ENCODE data around the gene DNHD1.

DNHD1 gene

GRCh38 chr11:6615882-6616585 is 119.0 kb downstream of the DNHD1 start:
- Histone ChIP-seq H3K27ac (ENCODE audit: low read depth, low read length) (no peak overlapping the region), H3F3A (ENCODE audit: control insufficient read depth, insufficient read depth) (peaks cover 5% of the 10 kb centered on the region; the same call in 1 of the 2 replicates), H3K9me2 (replicated peaks; ENCODE audit: control insufficient read depth, low read length) (no peaks in the 10 kb centered on the region), H3K27me3 (ENCODE audit: control insufficient read depth, low read length) (no peaks in the 10 kb centered on the region), H4K20me1 (ENCODE audit: control insufficient read depth, insufficient read depth, low read depth, low read length) (no peaks in the 10 kb centered on the region), H3K36me3 (ENCODE audit: control insufficient read depth, low read length) (peaks cover 8% of the 10 kb centered on the region), H3K4me3 (ENCODE audit: low read length) (no peak overlapping the region), H3K4me1 (ENCODE audit: control insufficient read depth, low read length) (peaks cover 34% of the 10 kb centered on the region), H3K79me2 (ENCODE audit: control insufficient read depth, low read length) (peaks cover 14% of the 10 kb centered on the region), H3K9me3 (ENCODE audit: control insufficient read depth, insufficient read depth, low read length) (no peaks in the 10 kb centered on the region), H3K4me2 (ENCODE audit: low read length) (no peak overlapping the region)
- TF ChIP-seq, protein P1, sequence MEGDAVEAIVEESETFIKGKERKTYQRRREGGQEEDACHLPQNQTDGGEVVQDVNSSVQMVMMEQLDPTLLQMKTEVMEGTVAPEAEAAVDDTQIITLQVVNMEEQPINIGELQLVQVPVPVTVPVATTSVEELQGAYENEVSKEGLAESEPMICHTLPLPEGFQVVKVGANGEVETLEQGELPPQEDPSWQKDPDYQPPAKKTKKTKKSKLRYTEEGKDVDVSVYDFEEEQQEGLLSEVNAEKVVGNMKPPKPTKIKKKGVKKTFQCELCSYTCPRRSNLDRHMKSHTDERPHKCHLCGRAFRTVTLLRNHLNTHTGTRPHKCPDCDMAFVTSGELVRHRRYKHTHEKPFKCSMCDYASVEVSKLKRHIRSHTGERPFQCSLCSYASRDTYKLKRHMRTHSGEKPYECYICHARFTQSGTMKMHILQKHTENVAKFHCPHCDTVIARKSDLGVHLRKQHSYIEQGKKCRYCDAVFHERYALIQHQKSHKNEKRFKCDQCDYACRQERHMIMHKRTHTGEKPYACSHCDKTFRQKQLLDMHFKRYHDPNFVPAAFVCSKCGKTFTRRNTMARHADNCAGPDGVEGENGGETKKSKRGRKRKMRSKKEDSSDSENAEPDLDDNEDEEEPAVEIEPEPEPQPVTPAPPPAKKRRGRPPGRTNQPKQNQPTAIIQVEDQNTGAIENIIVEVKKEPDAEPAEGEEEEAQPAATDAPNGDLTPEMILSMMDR (IDR thresholded peaks at IDR 0.05; ENCODE audit: low read depth, low read length, poor library complexity, severe bottlenecking) = no peak
- TF ChIP-seq EZH2phosphoT487 (IDR thresholded peaks at IDR 0.05; ENCODE audit: borderline replicate concordance, low read length) = no peak

DNA sequence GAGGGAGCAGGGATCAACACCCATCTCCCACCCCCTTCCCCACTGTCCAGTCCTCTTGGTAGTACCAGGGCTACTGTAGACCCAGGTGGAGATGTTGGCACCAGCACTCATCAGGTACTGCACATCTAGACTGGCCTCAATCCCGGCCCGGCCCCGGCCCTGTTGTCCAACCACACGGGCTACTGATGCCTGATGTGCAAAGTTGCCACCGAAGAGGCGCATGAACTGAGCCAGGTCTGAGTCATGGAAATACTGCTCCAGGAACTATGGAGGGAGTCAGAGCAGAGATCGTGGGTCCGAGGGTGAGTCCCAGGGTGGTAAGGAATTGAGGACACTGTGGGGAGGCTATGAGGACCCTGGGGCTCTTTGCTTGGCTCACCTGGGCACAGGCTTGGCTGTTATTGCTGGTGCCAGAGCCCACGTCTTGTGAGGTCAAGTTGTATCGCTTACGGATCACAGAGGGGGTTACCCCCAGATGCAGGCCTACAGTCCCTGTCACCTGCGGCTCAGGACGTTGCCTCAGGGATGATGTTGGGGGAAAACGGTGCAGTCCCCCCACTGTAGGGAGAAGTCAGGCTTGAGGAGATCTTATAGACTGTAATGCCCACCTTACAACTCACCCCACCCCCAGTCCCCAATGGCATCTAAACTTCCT is 119.6 kb downstream of the DNHD1 start:
- Histone ChIP-seq H3K27ac (ENCODE audit: low read depth, low read length) (no peak overlapping the region), H3K79me2 (ENCODE audit: control insufficient read depth, low read length) (peaks cover 7% of the 10 kb centered on the region), H3K9me3 (ENCODE audit: control insufficient read depth, insufficient read depth, low read length) (no peaks in the 10 kb centered on the region)

GRCh38 chr11:6617315-6617781 is 120.3 kb downstream of the DNHD1 start:
- H3K27ac ChIP-seq (ENCODE audit: low read depth, low read length) = no peak overlapping the region
- H3K79me2 ChIP-seq (ENCODE audit: control insufficient read depth, low read length) = peaks cover 6% of the 10 kb centered on the region
- H4K20me1 ChIP-seq (ENCODE audit: control insufficient read depth, insufficient read depth, low read depth, low read length) = no peaks in the 10 kb centered on the region
- peak overlapping the region; percentile 83; the same call in 1 of the 2 replicates for H3K4me2 ChIP-seq (ENCODE audit: low read length)
- H3K4me3 ChIP-seq (ENCODE audit: low read length) = no peak overlapping the region
- no peaks in the 10 kb centered on the region for H3K9me3 ChIP-seq (ENCODE audit: control insufficient read depth, insufficient read depth, low read length)
- TF ChIP-seq EZH2phosphoT487 (IDR thresholded peaks at IDR 0.05; ENCODE audit: borderline replicate concordance, low read length) = no peak
- TF ChIP-seq, protein P1 (IDR thresholded peaks at IDR 0.05; ENCODE audit: low read depth, low read length, poor library complexity, severe bottlenecking) = no peak
- H3K4me1 ChIP-seq (ENCODE audit: control insufficient read depth, low read length) = peaks cover 29% of the 10 kb centered on the region
- peaks cover 5% of the 10 kb centered on the region; the same call in 1 of the 2 replicates for H3F3A ChIP-seq (ENCODE audit: control insufficient read depth, insufficient read depth)
- H3K27me3 ChIP-seq (ENCODE audit: control insufficient read depth, low read length) = no peaks in the 10 kb centered on the region
- H3K36me3 ChIP-seq (ENCODE audit: control insufficient read depth, low read length) = no peaks in the 10 kb centered on the region
- H3K9me2 ChIP-seq (replicated peaks; ENCODE audit: control insufficient read depth, low read length) = no peaks in the 10 kb centered on the region

More for the DNA sequence above, 119.6 kb downstream of the DNHD1 start:
- Histone ChIP-seq H3K9me2 (replicated peaks; ENCODE audit: control insufficient read depth, low read length) (no peaks in the 10 kb centered on the region), H4K20me1 (ENCODE audit: control insufficient read depth, insufficient read depth, low read depth, low read length) (no peaks in the 10 kb centered on the region), H3K36me3 (ENCODE audit: control insufficient read depth, low read length) (peaks cover under 1% of the 10 kb centered on the region; the same call in 1 of the 2 replicates), H3K4me3 (ENCODE audit: low read length) (no peak overlapping the region), H3F3A (ENCODE audit: control insufficient read depth, insufficient read depth) (peaks cover 5% of the 10 kb centered on the region; the same call in 1 of the 2 replicates), H3K4me1 (ENCODE audit: control insufficient read depth, low read length) (peaks cover 31% of the 10 kb centered on the region), H3K27me3 (ENCODE audit: control insufficient read depth, low read length) (no peaks in the 10 kb centered on the region), H3K4me2 (ENCODE audit: low read length) (no peak overlapping the region)
- no peak for TF ChIP-seq EZH2phosphoT487 (IDR thresholded peaks at IDR 0.05; ENCODE audit: borderline replicate concordance, low read length)
- TF ChIP-seq, protein P1 (IDR thresholded peaks at IDR 0.05; ENCODE audit: low read depth, low read length, poor library complexity, severe bottlenecking) = no peak

Measured in DOHH2 (cell line).